RWPE1 (cell line): ENCODE results near the gene ST8SIA4.

Experiments
- CTCF ChIA-PET: fragments of 350-600 bp; sonication (Branson Sonifier 250); formaldehyde crosslinking; extraction: SDS; loops from one replicate; lab custom pipeline; 2021; lab: Yijun Ruan, JAX
- POLR2A ChIA-PET: fragments of 400-600 bp; formaldehyde crosslinking; extraction: SDS; loops from one replicate; lab custom pipeline; 2020; ENCODE audit warnings: antibody characterized with exemption; ENCODE audit not compliant: low non-redundant PET; lab: Yijun Ruan, JAX
- DNase-seq: peaks from one replicate; pipeline ENCODE4 v3.0.0; 2012; ENCODE audit warnings: low spot score
- H3K27ac ChIP-seq: fragments of 450-650 bp; 2 replicates; pipeline ENCODE4 v1.5.1; 2017
- CTCF ChIP-seq: fragments of 450-650 bp; conservative IDR thresholded peaks from 2 replicates; pipeline ENCODE4 v1.5.1; 2017; ENCODE audit warnings: low read depth, mild to moderate bottlenecking

Gene ST8SIA4

GRCh38 chr5:100762108-100762507, 141.0 kb downstream of the ST8SIA4 start:
- no peak for TF ChIP-seq CTCF
- POLR2A ChIA-PET = no interaction called here
- CTCF ChIA-PET = no interaction called here
- no peak for DNase-seq
- H3K27ac ChIP-seq = no peak overlapping the region

DNA sequence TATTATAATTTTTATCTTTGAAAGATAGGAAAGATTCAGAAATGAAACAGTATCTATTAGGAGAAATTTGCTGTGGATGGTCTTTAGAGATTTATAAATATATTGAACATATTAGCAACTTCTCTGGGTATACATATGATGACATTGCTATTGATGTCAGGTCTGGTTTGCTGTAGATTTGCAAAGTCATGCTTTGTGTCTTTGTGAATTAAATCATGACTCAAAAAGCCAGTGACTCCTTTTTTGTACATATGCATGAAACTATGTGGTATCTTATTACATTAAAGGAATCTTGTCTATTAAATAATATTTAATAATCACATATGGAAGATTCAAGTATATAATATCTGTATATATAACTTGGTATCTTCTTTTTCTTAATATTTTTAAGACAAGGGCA, 141.9 kb downstream of the ST8SIA4 start:
- DNase-seq = no peak
- H3K27ac ChIP-seq = no peak overlapping the region
- no peak for TF ChIP-seq CTCF
- ChIA-PET CTCF (interaction anchor here (0.6 kb wide), 1 partner anchor 750 kb away, joined by 4 read pairs; no protein-coding TSS in a partner anchor), POLR2A (no interaction called here)

GRCh38 chr5:100760688-100761087, 142.4 kb downstream of the ST8SIA4 start:
- ChIA-PET CTCF (interaction anchor here (0.6 kb wide), 1 partner anchor 749 kb away, joined by 4 read pairs; no protein-coding TSS in a partner anchor), POLR2A (no interaction called here)
- no peak for TF ChIP-seq CTCF
- no peak overlapping the region for H3K27ac ChIP-seq
- no peak for DNase-seq

DNA sequence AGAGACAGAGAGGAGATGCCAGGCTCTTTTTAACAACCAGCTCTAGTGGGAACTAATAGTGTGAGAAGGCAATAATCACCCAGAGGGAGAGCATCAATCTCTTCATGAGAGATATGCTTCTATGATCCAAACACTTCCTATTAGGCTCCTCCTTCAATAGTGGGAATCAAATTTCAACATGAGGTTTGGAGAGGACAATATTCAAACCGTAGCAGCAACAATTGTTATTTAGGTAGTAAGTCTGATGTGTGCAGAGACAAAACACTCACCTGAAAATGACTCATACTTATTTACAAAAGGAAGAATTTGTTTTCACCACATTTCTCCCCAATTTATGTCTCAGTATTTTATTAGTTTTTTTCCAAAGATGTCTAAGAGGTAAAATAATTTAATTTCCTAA, 144.3 kb downstream of the ST8SIA4 start:
- no peak for TF ChIP-seq CTCF
- POLR2A ChIA-PET = no interaction called here
- CTCF ChIA-PET = interaction anchor here (0.6 kb wide), 1 partner anchor 1860 kb away, joined by 4 read pairs; no protein-coding TSS in a partner anchor
- no peak for DNase-seq
- H3K27ac ChIP-seq = no peak overlapping the region

DNA sequence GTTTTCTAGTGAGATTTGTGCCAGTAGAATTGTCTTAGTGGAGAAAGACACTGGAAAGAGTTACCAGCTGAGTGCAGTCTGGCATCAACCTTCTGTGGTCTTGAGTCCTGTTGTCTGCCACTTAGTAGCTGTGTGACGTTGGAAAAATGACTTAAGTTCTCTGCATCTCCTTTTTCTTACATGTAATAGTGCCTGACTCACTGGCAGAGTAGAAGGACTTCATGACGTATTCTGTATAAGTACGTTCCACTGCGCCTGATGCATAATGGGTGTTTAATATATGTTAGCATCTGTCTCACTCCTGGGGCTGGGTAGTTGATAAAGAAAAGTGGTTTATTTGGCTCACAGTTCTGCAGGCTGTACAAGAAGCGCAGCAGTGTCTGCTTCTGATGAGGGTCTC, 144.8 kb downstream of the ST8SIA4 start:
- no peak for TF ChIP-seq CTCF
- ChIA-PET POLR2A (no interaction called here), CTCF (interaction anchor here (0.6 kb wide), 1 partner anchor 1860 kb away, joined by 4 read pairs; no protein-coding TSS in a partner anchor)
- H3K27ac ChIP-seq = no peak overlapping the region
- DNase-seq = no peak

DNA sequence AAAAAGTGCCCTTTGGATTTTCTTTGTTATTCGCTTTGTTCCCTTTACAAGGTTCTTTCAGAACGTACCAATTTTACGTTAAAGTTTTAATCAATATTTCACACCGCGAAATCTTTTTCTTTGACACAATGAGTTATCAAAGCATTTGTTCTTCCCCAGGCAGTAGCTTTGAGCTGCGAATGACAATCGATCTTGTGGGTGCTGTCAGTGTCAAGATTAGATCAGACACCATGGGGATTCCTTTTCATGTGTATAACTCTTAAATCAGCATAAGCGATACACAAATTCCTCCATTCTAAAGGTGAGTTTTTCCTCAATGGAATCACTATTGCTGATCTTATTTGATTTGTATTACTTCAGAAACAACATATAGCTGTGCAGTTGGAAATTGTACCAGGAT, 145.5 kb downstream of the ST8SIA4 start:
- TF ChIP-seq CTCF = no peak
- CTCF ChIA-PET = interaction anchor here (0.6 kb wide), 1 partner anchor 39 kb away, joined by 4 read pairs; no protein-coding TSS in a partner anchor
- POLR2A ChIA-PET = no interaction called here
- H3K27ac ChIP-seq = no peak overlapping the region
- no peak for DNase-seq
